Islet of Langerhans (tissue), 1 donor: Measurements from ENCODE around the gene CRHR2.

Source experiments
- FAIRE-seq: peaks from one replicate; lab custom pipeline; 2011; peaks lifted over from hg19 to GRCh38; lab: Jason Lieb, UNC

Gene CRHR2

GRCh38 chr7:30706908-30707307 is 24.7 kb upstream of the CRHR2 start:
- FAIRE-seq: no peak

- no peak for FAIRE-seq
Measured at GRCh38 chr7:30706316-30706715, 24.1 kb upstream of the CRHR2 start.

GRCh38 chr7:30705596-30705995 is 23.3 kb upstream of the CRHR2 start:
- no peak for FAIRE-seq

- no peak for FAIRE-seq
Measured at GRCh38 chr7:30705008-30705407, 22.8 kb upstream of the CRHR2 start.

- no peak for FAIRE-seq
Measured at GRCh38 chr7:30703756-30704155, 21.5 kb upstream of the CRHR2 start.

- no peak for FAIRE-seq
Measured at GRCh38 chr7:30702200-30702599, 19.9 kb upstream of the CRHR2 start.

- no peak for FAIRE-seq
Measured at GRCh38 chr7:30700941-30701340, 18.7 kb upstream of the CRHR2 start.

- no peak for FAIRE-seq
Measured at GRCh38 chr7:30699706-30700495, 17.6 kb upstream of the CRHR2 start.

- FAIRE-seq: no peak
Measured at GRCh38 chr7:30698481-30698880, 16.2 kb upstream of the CRHR2 start.

GRCh38 chr7:30697719-30698460 is 15.6 kb upstream of the CRHR2 start:
- no peak for FAIRE-seq

- no peak for FAIRE-seq
Measured at GRCh38 chr7:30694774-30695721, 12.8 kb upstream of the CRHR2 start.

- no peak for FAIRE-seq
Measured at GRCh38 chr7:30694218-30694745, 12.0 kb upstream of the CRHR2 start.

- FAIRE-seq: no peak
Measured at GRCh38 chr7:30692882-30693281, 10.6 kb upstream of the CRHR2 start.

- no peak for FAIRE-seq
Measured at GRCh38 chr7:30692438-30692837, 10.2 kb upstream of the CRHR2 start.

- no peak for FAIRE-seq
Measured at GRCh38 chr7:30690011-30690410, 7.8 kb upstream of the CRHR2 start.

GRCh38 chr7:30688718-30689221 is 6.5 kb upstream of the CRHR2 start:
- no peak for FAIRE-seq

GRCh38 chr7:30687604-30688003 is 5.3 kb upstream of the CRHR2 start:
- no peak for FAIRE-seq

- no peak for FAIRE-seq
Measured at GRCh38 chr7:30684351-30684750, 2.1 kb upstream of the CRHR2 start.

GRCh38 chr7:30683816-30684215 is 1.6 kb upstream of the CRHR2 start:
- FAIRE-seq: no peak

GRCh38 chr7:30683306-30683705 is 1.1 kb upstream of the CRHR2 start:
- no peak for FAIRE-seq

GRCh38 chr7:30681815-30682211 is 443 bp downstream of the CRHR2 start:
- no peak for FAIRE-seq

- no peak for FAIRE-seq
Measured at GRCh38 chr7:30681331-30681797, 892 bp downstream of the CRHR2 start.
